GM06990 (cell line): Measurements from ENCODE around the gene ADAMTS17.

Source experiments
- DNase-seq: peaks from one replicate; pipeline ENCODE4 v3.0.0-alpha.2; 2011; ENCODE audit not compliant: insufficient read length; ENCODE audit errors: extremely low read depth
- H3K27me3 ChIP-seq: replicated peaks from 2 replicates; pipeline ENCODE4 v1.6.0; 2011; ENCODE audit warnings: low read length; ENCODE audit not compliant: control insufficient read depth, insufficient read depth
- H3K36me3 ChIP-seq: 2 replicates; pipeline ENCODE4 v1.5.1; 2011; ENCODE audit warnings: low read length; ENCODE audit not compliant: control insufficient read depth, insufficient read depth
- H3K4me3 ChIP-seq: replicated peaks from 2 replicates; pipeline ENCODE4 v1.5.1; 2011; ENCODE audit warnings: low read depth, mild to moderate bottlenecking, control low read depth, low read length
- CTCF ChIP-seq: IDR thresholded peaks from 2 replicates; pipeline ENCODE4 v1.5.1; 2011; ENCODE audit warnings: low read length, control low read depth, mild to moderate bottlenecking, inconsistent platforms; ENCODE audit not compliant: insufficient read depth, poor library complexity, severe bottlenecking

ADAMTS17 gene

GRCh38 chr15:100216182-100216581, 125.6 kb downstream of the ADAMTS17 start:
- no peak for DNase-seq

GRCh38 chr15:100215843-100216169, 126.0 kb downstream of the ADAMTS17 start:
- Histone ChIP-seq H3K27me3 (no peaks in the 10 kb centered on the region), H3K4me3 (no peak overlapping the region), H3K36me3 (no peaks in the 10 kb centered on the region)
- no peak for DNase-seq
- TF ChIP-seq CTCF: no peak

More at GRCh38 chr15:100216182-100216581, 125.6 kb downstream of the ADAMTS17 start:
- Histone ChIP-seq H3K27me3 (no peaks in the 10 kb centered on the region), H3K4me3 (no peak overlapping the region), H3K36me3 (no peaks in the 10 kb centered on the region)
- TF ChIP-seq CTCF: no peak

- TF ChIP-seq CTCF: no peak
- no peak overlapping the region for H3K4me3 ChIP-seq
- DNase-seq: no peak
- no peaks in the 10 kb centered on the region for H3K27me3 ChIP-seq
- H3K36me3 ChIP-seq: no peaks in the 10 kb centered on the region
Observed at GRCh38 chr15:100215031-100215842, 126.5 kb downstream of the ADAMTS17 start.

- H3K4me3 ChIP-seq: no peak overlapping the region
- H3K27me3 ChIP-seq: no peaks in the 10 kb centered on the region
- TF ChIP-seq CTCF: no peak
- no peak for DNase-seq
- no peaks in the 10 kb centered on the region for H3K36me3 ChIP-seq
Observed at GRCh38 chr15:100211855-100212850, 129.6 kb downstream of the ADAMTS17 start.

- DNase-seq: no peak
Observed at GRCh38 chr15:100210338-100210737, 131.4 kb downstream of the ADAMTS17 start.

More at GRCh38 chr15:100210338-100210737, 131.4 kb downstream of the ADAMTS17 start:
- H3K36me3 ChIP-seq: no peaks in the 10 kb centered on the region
- H3K27me3 ChIP-seq: no peaks in the 10 kb centered on the region
- H3K4me3 ChIP-seq: no peak overlapping the region
- no peak for TF ChIP-seq CTCF
